GM23248 (cell line): ENCODE data around the gene MAML2.

Experiments
- EZH2 ChIP-seq: fragments of 200-600 bp; sonication (generic); IDR thresholded peaks from 2 replicates; pipeline ENCODE4 v1.6.1; 2018; ENCODE audit warnings: antibody characterized with exemption, mild to moderate bottlenecking; ENCODE audit not compliant: insufficient read depth, poor library complexity, severe bottlenecking
- EZH2phosphoT487 ChIP-seq: fragments of 200-600 bp; sonication (generic); IDR thresholded peaks from 2 replicates; pipeline ENCODE4 v1.6.1; 2018; ENCODE audit warnings: antibody characterized with exemption, moderate library complexity, mild to moderate bottlenecking, low read depth; ENCODE audit not compliant: insufficient read depth

DNA sequence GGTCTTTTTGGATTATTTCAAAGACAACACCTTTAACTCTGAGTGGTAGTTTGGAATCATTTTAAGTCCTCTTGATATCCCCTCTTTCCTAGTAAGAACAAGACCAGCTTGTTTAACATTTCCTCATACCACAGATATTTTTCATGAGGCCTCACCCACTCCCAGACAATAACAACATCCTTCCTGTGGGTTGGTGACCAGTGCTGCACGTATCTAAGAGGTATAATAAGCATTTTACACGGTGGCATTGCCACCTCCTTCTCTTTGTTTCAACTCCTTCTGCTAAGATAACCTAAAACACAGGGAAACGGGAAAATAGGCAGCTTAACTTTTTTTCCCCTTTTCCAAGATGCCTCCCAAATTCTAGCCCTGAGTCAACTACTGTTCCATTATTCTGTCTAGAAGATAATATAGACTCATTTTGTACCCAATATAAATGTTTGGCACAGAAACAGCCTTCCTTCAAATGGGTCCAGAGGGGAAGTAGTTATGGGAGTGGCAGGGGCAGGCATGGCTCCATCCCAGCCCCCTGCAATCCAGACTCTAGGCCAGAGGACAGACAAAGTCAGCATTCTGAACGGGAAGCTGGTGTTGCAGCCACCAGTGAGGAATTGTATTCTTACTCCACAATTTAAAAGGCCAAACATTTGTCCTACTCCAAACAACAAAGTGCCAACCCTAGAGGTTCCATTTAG lies 28.5 kb downstream of the MAML2 start:
- TF ChIP-seq EZH2 (no peak), EZH2phosphoT487 (no peak)
